ENCODE measurements around the gene MEN1. TPM values are rescaled to one million over a fixed set of nuclear protein-coding genes. Genes with fewer than 3 reads are reported as not detected.
A peak's percentile ranks its signal among the peaks of the same experiment; 100 is the strongest.

Gene MEN1
- total RNA-seq, 2 donors from 2014 or later, result 44.5 to 48.7 TPM

DNA sequence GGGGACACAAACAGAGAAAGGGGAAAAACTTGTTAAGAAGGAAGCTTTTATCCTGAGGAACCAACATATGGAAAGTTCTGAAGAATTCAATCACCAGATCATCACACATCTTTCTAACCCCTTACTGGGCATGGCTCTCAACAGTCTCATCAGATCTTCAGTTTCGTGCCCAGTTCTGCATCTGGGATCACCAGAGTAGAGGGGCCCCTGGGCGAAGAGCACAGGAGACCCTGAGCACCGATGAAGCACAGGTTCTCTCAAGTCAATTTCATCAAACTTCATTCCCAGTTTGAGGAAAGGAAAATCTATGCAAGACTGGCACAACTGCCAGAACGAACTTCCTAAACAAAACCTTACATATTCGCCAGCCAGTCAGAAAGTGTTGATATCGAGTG, 42.1 kb downstream of the MEN1 start:
- Histone ChIP-seq H3K27ac (ENCODE audit: low read depth, low read length) (no peak overlapping the region), H3K9me3 (ENCODE audit: control insufficient read depth, low read length) (no peaks in the 10 kb centered on the region), H3K4me3 (ENCODE audit: low read length) (no peak overlapping the region), H3K27me3 (ENCODE audit: control insufficient read depth, insufficient read depth, low read length, poor library complexity, severe bottlenecking) (no peaks in the 10 kb centered on the region), H3K9ac (ENCODE audit: extremely low read depth, low read length, poor library complexity, severe bottlenecking) (no peak overlapping the region), H3K36me3 (ENCODE audit: control insufficient read depth, insufficient read depth, low read length) (peaks cover 91% of the 10 kb centered on the region), H3K4me1 (ENCODE audit: control insufficient read depth, insufficient read depth, low read length) (peaks cover 13% of the 10 kb centered on the region)
- TF ChIP-seq CTCF (conservative IDR thresholded peaks at IDR 0.05), result no peak
- WGBS, 2 experiments (ENCODE audit: insufficient coverage in 1 of 2, insufficient read length in 1 of 2), result 95 to 96% methylated on average over 6 of the region's 6 CpGs
- H3K4me1 Mint-ChIP-seq, result peaks cover 23% of the 10 kb centered on the region
- H3K27ac Mint-ChIP-seq, result peak overlapping the region; percentile 30
- H3K4me3 Mint-ChIP-seq, result no peak overlapping the region
- DNase-seq, result no peak
- H3K27me3 Mint-ChIP-seq (ENCODE audit: insufficient read depth), result no peaks in the 10 kb centered on the region
- peaks cover 90% of the 10 kb centered on the region for H3K36me3 Mint-ChIP-seq (ENCODE audit: low read depth)
- no peaks in the 10 kb centered on the region for H3K9me3 Mint-ChIP-seq

DNA sequence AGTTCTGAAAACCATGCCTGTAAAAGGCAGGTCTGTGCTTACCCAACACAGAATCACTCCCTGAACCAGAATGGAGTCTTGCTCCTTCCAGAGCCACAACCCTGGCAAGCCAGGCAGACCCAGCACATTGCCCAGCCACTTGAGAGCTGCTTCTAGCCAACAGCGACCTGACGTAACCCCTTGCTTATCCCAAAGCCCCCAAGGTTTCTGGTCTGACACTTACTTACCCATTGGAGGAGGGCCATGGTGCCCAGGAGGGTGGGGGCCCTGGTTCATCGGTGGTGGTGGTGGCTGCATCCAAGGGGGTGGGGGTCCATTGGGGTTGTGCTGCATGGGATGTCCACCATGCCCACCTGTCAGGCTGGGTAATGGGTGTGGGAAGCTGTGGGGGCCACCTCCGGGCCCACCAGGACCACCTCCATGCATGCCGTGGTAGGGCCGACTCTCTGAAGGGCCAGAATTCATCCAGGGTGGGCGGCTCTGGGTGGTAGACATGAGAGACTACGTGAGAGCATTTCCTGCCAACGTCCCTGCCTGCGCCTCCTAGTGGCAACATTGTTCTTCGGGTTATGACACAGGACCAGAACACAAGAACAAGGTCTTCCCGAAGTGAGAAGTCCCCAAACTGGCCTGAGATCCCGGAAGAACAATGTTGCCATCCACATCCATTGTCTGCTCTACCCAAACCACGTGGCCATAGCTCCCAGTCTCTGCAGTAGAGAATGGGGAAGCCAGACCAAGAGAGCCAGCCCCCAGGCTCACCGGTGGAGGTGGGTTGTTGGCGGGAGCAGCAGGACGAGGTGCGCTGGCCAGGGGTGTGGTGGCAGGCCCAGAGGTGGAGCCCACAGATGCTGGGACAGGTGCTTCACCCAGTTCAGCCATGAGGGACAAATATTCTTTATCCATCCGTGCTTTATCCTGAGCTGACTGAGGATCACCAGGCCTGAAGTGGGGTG, 42.7 kb downstream of the MEN1 start:
- peak overlapping the region; percentile 9 for H3K27ac ChIP-seq (ENCODE audit: low read depth, low read length)
- peaks cover 30% of the 10 kb centered on the region for H3K4me1 Mint-ChIP-seq

DNA sequence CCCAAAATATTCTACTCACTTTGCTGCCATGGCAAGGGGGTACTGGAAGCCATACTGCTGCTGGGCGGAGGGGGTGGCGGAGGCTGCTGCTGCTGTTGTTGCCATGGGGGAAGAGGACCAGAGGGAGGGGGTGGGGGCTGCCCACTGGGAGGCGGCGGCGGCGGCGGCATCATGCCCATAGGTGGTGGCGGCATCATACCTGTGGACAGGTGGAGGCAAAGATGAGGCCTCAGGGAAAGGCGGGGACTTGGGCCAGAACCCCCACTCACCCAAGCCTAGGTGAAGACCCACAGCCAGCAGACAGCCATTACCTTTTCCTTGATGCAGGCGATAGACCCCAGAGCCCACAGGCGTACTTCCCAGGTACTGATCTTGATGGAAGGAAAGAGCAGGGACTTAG, 43.5 kb downstream of the MEN1 start:
- Mint-ChIP-seq H3K4me3 (no peak overlapping the region), H3K27ac (no peak overlapping the region), H3K27me3 (ENCODE audit: insufficient read depth) (no peaks in the 10 kb centered on the region), H3K4me1 (peaks cover 36% of the 10 kb centered on the region), H3K36me3 (ENCODE audit: low read depth) (peaks cover 87% of the 10 kb centered on the region), H3K9me3 (no peaks in the 10 kb centered on the region)
- WGBS, 2 experiments (ENCODE audit: insufficient coverage in 1 of 2, insufficient read length in 1 of 2), result 96 to 100% methylated on average over 4 to 11 of the region's 11 CpGs
- no peak overlapping the region for H3K9ac ChIP-seq (ENCODE audit: extremely low read depth, low read length, poor library complexity, severe bottlenecking)
- H3K4me1 ChIP-seq (ENCODE audit: control insufficient read depth, insufficient read depth, low read length), result peaks cover 13% of the 10 kb centered on the region
- H3K9me3 ChIP-seq (ENCODE audit: control insufficient read depth, low read length), result no peaks in the 10 kb centered on the region
- H3K36me3 ChIP-seq (ENCODE audit: control insufficient read depth, insufficient read depth, low read length), result peaks cover 89% of the 10 kb centered on the region
- H3K4me3 ChIP-seq (ENCODE audit: low read length), result no peak overlapping the region
- no peak overlapping the region for H3K27ac ChIP-seq (ENCODE audit: low read depth, low read length)
- no peak for DNase-seq
- H3K27me3 ChIP-seq (ENCODE audit: control insufficient read depth, insufficient read depth, low read length, poor library complexity, severe bottlenecking), result no peaks in the 10 kb centered on the region
- TF ChIP-seq CTCF (conservative IDR thresholded peaks at IDR 0.05), result no peak

More for the DNA sequence above, 42.7 kb downstream of the MEN1 start:
- H3K9me3 Mint-ChIP-seq, result no peaks in the 10 kb centered on the region
- peak overlapping the region; percentile 84 for H3K27ac Mint-ChIP-seq
- peak; percentile 96 for DNase-seq
- TF ChIP-seq CTCF (conservative IDR thresholded peaks at IDR 0.05), result peak; percentile 92
- WGBS, 2 experiments (ENCODE audit: insufficient coverage in 1 of 2, insufficient read length in 1 of 2), result 67 to 81% methylated on average over 8 to 19 of the region's 19 CpGs
- H3K4me1 ChIP-seq (ENCODE audit: control insufficient read depth, insufficient read depth, low read length), result peaks cover 13% of the 10 kb centered on the region
- H3K9ac ChIP-seq (ENCODE audit: extremely low read depth, low read length, poor library complexity, severe bottlenecking), result no peak overlapping the region
- peaks cover 91% of the 10 kb centered on the region for H3K36me3 ChIP-seq (ENCODE audit: control insufficient read depth, insufficient read depth, low read length)
- peaks cover 89% of the 10 kb centered on the region for H3K36me3 Mint-ChIP-seq (ENCODE audit: low read depth)
- H3K27me3 Mint-ChIP-seq (ENCODE audit: insufficient read depth), result no peaks in the 10 kb centered on the region
- no peaks in the 10 kb centered on the region for H3K27me3 ChIP-seq (ENCODE audit: control insufficient read depth, insufficient read depth, low read length, poor library complexity, severe bottlenecking)
- H3K4me3 Mint-ChIP-seq, result no peak overlapping the region
- H3K4me3 ChIP-seq (ENCODE audit: low read length), result no peak overlapping the region
- H3K9me3 ChIP-seq (ENCODE audit: control insufficient read depth, low read length), result no peaks in the 10 kb centered on the region

Data from endodermal cell (in vitro differentiated cells).